Epithelial cell of proximal tubule (primary cell): ENCODE results near the gene NPAT. TPM values are rescaled to one million over a fixed set of nuclear protein-coding genes. Genes with fewer than 3 reads are reported as not detected.

Experiments
- DNase-seq: peaks from one replicate; pipeline ENCODE4 v3.0.0-alpha.2; 2011; ENCODE audit warnings: low read depth
- H3K4me3 ChIP-seq: 2 replicates; pipeline ENCODE4 v1.5.1; 2011; ENCODE audit warnings: low read depth, mild to moderate bottlenecking, low read length
- total RNA-seq: library from RNA; depleted of rRNA; stranded (reverse); fragments of >200 nt; gene quantifications from 2 replicates; pipeline ENCODE4 v1.2.3, GENCODE V29; 2015
- TF ChIP-seq, protein P1 (sequence below): conservative IDR thresholded peaks from 2 replicates; pipeline ENCODE4 v1.5.1; 2012; ENCODE audit warnings: low read depth, mild to moderate bottlenecking, low read length

The NPAT gene
- total RNA-seq = 8.8 and 9.6 TPM in 2 replicates

- TF ChIP-seq, protein P1, sequence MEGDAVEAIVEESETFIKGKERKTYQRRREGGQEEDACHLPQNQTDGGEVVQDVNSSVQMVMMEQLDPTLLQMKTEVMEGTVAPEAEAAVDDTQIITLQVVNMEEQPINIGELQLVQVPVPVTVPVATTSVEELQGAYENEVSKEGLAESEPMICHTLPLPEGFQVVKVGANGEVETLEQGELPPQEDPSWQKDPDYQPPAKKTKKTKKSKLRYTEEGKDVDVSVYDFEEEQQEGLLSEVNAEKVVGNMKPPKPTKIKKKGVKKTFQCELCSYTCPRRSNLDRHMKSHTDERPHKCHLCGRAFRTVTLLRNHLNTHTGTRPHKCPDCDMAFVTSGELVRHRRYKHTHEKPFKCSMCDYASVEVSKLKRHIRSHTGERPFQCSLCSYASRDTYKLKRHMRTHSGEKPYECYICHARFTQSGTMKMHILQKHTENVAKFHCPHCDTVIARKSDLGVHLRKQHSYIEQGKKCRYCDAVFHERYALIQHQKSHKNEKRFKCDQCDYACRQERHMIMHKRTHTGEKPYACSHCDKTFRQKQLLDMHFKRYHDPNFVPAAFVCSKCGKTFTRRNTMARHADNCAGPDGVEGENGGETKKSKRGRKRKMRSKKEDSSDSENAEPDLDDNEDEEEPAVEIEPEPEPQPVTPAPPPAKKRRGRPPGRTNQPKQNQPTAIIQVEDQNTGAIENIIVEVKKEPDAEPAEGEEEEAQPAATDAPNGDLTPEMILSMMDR = peak; percentile 75
- peak within 1 kb of the TSS; percentile 93 for H3K4me3 ChIP-seq
- peak; percentile 91 for DNase-seq
Measured at GRCh38 chr11:108222574-108223347, at the start of gene NPAT, which contains the start of gene ATM. Gene NPAT (minus strand): TSS chr11:108222638. CDS start chr11:108222536, 102 bp downstream. Gene ATM (plus strand): TSS chr11:108223067. CDS start chr11:108227625, 4,558 bp downstream.

DNA sequence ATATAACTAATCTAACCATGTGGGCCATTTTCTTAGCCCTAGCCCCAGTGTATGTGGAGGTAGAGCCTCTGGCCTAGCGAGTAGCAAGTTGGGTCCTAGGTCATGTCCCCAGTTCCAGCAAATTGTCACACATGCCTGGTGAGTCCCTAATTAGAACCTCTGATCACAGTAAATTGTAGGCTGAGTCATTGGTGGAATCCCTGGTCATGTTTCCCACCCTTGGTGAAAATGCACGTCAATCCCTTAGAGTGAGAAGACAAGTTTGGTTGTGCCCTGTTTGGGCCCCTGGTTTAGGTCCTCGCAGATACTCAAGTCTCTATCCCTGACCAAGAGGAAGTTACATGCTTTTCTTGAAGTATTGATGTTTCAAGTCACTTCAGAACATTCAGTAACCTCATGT is 47.1 kb upstream of the NPAT start:
- H3K4me3 ChIP-seq = no peak overlapping the region
- no peak for DNase-seq
- TF ChIP-seq, protein P1 = no peak

GRCh38 chr11:108253176-108253575 is 30.7 kb upstream of the NPAT start:
- DNase-seq = no peak
- TF ChIP-seq, protein P1 = no peak
- no peak overlapping the region for H3K4me3 ChIP-seq

DNA sequence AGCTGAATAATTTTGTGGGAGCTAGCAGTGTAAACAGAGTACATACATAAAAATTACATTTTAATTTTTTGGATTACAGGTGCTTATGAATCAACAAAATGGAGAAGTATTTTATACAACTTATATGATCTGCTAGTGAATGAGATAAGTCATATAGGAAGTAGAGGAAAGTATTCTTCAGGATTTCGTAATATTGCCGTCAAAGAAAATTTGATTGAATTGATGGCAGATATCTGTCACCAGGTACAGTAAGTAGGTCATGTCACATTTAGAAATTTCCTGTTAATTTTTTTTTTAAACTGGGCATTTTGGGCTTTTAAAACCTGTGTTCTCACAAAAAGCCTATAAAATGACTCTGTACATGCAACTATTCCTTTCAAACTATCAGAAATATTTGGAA is 24.4 kb upstream of the NPAT start:
- TF ChIP-seq, protein P1 = no peak
- no peak for DNase-seq
- H3K4me3 ChIP-seq = no peak overlapping the region

GRCh38 chr11:108246308-108246707 is 23.9 kb upstream of the NPAT start:
- TF ChIP-seq, protein P1 = no peak
- DNase-seq = no peak
- H3K4me3 ChIP-seq = no peak overlapping the region

DNA sequence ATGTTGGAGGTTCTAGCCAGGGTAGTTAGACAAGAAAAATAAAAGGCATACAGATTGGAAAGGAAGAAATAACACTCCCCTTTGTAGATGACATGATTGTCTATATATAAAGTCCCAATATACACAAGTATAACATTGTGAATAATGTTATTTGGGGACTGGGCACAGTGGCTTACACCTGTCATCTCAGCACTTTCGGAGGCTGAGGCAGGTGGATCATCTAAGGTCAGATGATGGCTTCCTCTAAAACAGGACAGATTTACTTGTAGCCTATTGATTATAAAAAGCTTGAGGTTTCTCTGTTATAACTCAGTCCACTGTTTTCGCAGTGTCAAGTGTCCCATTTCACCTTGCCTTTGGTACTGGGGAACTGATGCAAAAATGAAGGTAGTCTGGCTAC is 20.0 kb upstream of the NPAT start:
- TF ChIP-seq, protein P1 = no peak
- no peak overlapping the region for H3K4me3 ChIP-seq
- no peak for DNase-seq
